Esophagus squamous epithelium (tissue), 4 donors: ENCODE measurements around the gene ELN.

ENCODE experiments used
- CTCF ChIP-seq, 6 experiments: fragments of 450-650 bp in 4 of 6; fragments of 200-600 bp in 2 of 6; sonication (generic) in 2 of 6; IDR thresholded peaks; one replicate each; pipeline ENCODE4 v1.5.1; 2016 to 2019; ENCODE audit warnings: antibody characterized with exemption in 6 of 6, mild to moderate bottlenecking in 4 of 6, moderate library complexity in 4 of 6
- POLR2A ChIP-seq, 4 donors: fragments of 450-650 bp; IDR thresholded peaks; one replicate each; pipeline ENCODE4 v1.6.1; 2017; ENCODE audit warnings: antibody characterized with exemption in 4 of 4, mild to moderate bottlenecking in 4 of 4, moderate library complexity in 3 of 4

GRCh38 chr7:74042746-74043522 lies 15.0 kb downstream of the ELN start:
- no peak for TF ChIP-seq CTCF (IDR thresholded peaks at IDR 0.05)
- TF ChIP-seq POLR2A (IDR thresholded peaks at IDR 0.05): no peak
